IMR-90 (cell line): Measurements from ENCODE around the gene ALKBH5. TPM values are rescaled to one million over a fixed set of nuclear protein-coding genes. Genes with fewer than 3 reads are reported as not detected.

Experiments used
- ATAC-seq: fragments of 200-7000 bp; cut with Tn5 transposase; 2 replicates; pipeline ENCODE4 v1.9.1; 2020; ENCODE audit warnings: low read depth, mild to moderate bottlenecking, moderate library complexity
- BruUV-seq: library from RNA; stranded (reverse); fragments of 400-500 nt; replicated peaks from 2 replicates; lab custom pipeline; 2021; lab: Mats Ljungman, UMichigan
- CTCF ChIA-PET: fragments of 300-600 bp; formaldehyde crosslinking; extraction: SDS; loops from one replicate; lab custom pipeline; 2021; ENCODE audit warnings: antibody characterized with exemption; lab: Yijun Ruan, JAX
- POLR2A ChIA-PET: fragments of 300-600 bp; sonication (Branson Sonifier 250); formaldehyde crosslinking; loops from one replicate; lab custom pipeline; 2022; ENCODE audit warnings: antibody characterized with exemption; ENCODE audit not compliant: unreplicated experiment; lab: Charles Lee
- DNase-seq: peaks from one replicate; pipeline ENCODE4 v3.0.0; 2013
- H2AFZ ChIP-seq: replicated peaks from 2 replicates; pipeline ENCODE3; 2013; ENCODE audit warnings: low read length, mild to moderate bottlenecking; ENCODE audit not compliant: poor library complexity
- H2AK5ac ChIP-seq: 2 replicates; pipeline ENCODE4 v1.6.1; 2013; ENCODE audit warnings: low read depth, low read length, inconsistent platforms
- H2AK9ac ChIP-seq: replicated peaks from 2 replicates; pipeline ENCODE3; 2013; ENCODE audit warnings: mild to moderate bottlenecking, low read depth, low read length, moderate library complexity; ENCODE audit not compliant: poor library complexity
- H2BK120ac ChIP-seq: 2 replicates; pipeline ENCODE4 v1.6.1; 2013; ENCODE audit warnings: low read depth, low read length, inconsistent platforms
- H2BK15ac ChIP-seq: 3 replicates; pipeline ENCODE4 v1.6.1; 2013; ENCODE audit warnings: low read depth, low read length, inconsistent platforms
- H2BK20ac ChIP-seq: 2 replicates; pipeline ENCODE4 v1.6.1; 2013; ENCODE audit warnings: low read depth, mild to moderate bottlenecking, inconsistent platforms, low read length, moderate library complexity
- H2BK5ac ChIP-seq: 2 replicates; pipeline ENCODE4 v1.6.1; 2013; ENCODE audit warnings: mild to moderate bottlenecking, low read depth, low read length, inconsistent platforms; ENCODE audit not compliant: poor library complexity, severe bottlenecking
- H3K14ac ChIP-seq: replicated peaks from 2 replicates; pipeline ENCODE4 v1.6.1; 2013; ENCODE audit warnings: low read depth, low read length, inconsistent platforms
- H3K18ac ChIP-seq: 2 replicates; pipeline ENCODE4 v1.6.1; 2013; ENCODE audit warnings: low read depth, low read length, control low read depth
- H3K23ac ChIP-seq: 2 replicates; pipeline ENCODE4 v1.6.1; 2013; ENCODE audit warnings: low read depth, low read length, inconsistent platforms
- H3K27ac ChIP-seq: 2 replicates; pipeline ENCODE4 v1.5.1; 2013; ENCODE audit warnings: mild to moderate bottlenecking, control low read depth, low read length; ENCODE audit not compliant: insufficient read depth
- H3K27me3 ChIP-seq: 2 replicates; pipeline ENCODE4 v1.6.1; 2013; ENCODE audit warnings: low read length; ENCODE audit not compliant: control insufficient read depth, insufficient read depth
- H3K36me3 ChIP-seq: 2 replicates; pipeline ENCODE4 v1.6.1; 2013; ENCODE audit warnings: low read length, mixed read lengths; ENCODE audit not compliant: control insufficient read depth, insufficient read depth
- H3K4ac ChIP-seq: 2 replicates; pipeline ENCODE4 v1.6.1; 2013; ENCODE audit warnings: low read depth, low read length, inconsistent platforms
- H3K4me1 ChIP-seq: 2 replicates; pipeline ENCODE4 v1.6.1; 2013; ENCODE audit warnings: low read length, mixed read lengths; ENCODE audit not compliant: control insufficient read depth, insufficient read depth
- H3K4me2 ChIP-seq: 2 replicates; pipeline ENCODE4 v1.6.1; 2013; ENCODE audit warnings: low read depth, mild to moderate bottlenecking, control low read depth, low read length, moderate library complexity
- H3K4me3 ChIP-seq: 2 replicates; pipeline ENCODE4 v1.5.1; 2013; ENCODE audit warnings: low read depth, mild to moderate bottlenecking, control low read depth, low read length, moderate library complexity; ENCODE audit not compliant: insufficient read depth
- H3K56ac ChIP-seq: 2 replicates; pipeline ENCODE4 v1.6.1; 2013; ENCODE audit warnings: low read length, inconsistent platforms; ENCODE audit not compliant: insufficient read depth; ENCODE audit errors: extremely low read depth
- H3K79me1 ChIP-seq, 2 experiments: 2 replicates each; pipeline ENCODE4 v1.6.1; 2013; ENCODE audit warnings: low read length in 2 of 2, inconsistent platforms in 1 of 2, low read depth in 1 of 2
- H3K9ac ChIP-seq: 2 replicates; pipeline ENCODE4 v1.6.1; 2013; ENCODE audit warnings: low read depth, low read length, control low read depth
- H3K9me1 ChIP-seq: 2 replicates; pipeline ENCODE4 v1.6.1; 2013; ENCODE audit warnings: low read length, inconsistent platforms; ENCODE audit not compliant: insufficient read depth
- H3K9me3 ChIP-seq: 2 replicates; pipeline ENCODE4 v1.6.1; 2013; ENCODE audit warnings: low read length; ENCODE audit not compliant: control insufficient read depth, insufficient read depth
- H4K20me1 ChIP-seq: 2 replicates; pipeline ENCODE4 v1.6.1; 2013; ENCODE audit warnings: low read length, inconsistent platforms; ENCODE audit not compliant: insufficient read depth
- H4K5ac ChIP-seq: 2 replicates; pipeline ENCODE4 v1.6.1; 2013; ENCODE audit warnings: mild to moderate bottlenecking, low read depth, low read length, control low read depth
- H4K8ac ChIP-seq, 2 experiments: 2 replicates each; pipeline ENCODE4 v1.6.1; 2013; ENCODE audit warnings: low read depth in 2 of 2, low read length in 2 of 2, control low read depth in 1 of 2, inconsistent platforms in 1 of 2
- H4K91ac ChIP-seq: 2 replicates; pipeline ENCODE4 v1.6.1; 2013; ENCODE audit warnings: low read depth, low read length, inconsistent platforms; ENCODE audit not compliant: insufficient read depth
- BHLHE40 ChIP-seq: fragments of 150-350 bp; IDR thresholded peaks from 2 replicates; pipeline ENCODE4 v1.6.1; 2016; ENCODE audit warnings: mild to moderate bottlenecking, low read depth, low read length
- MAFK ChIP-seq: IDR thresholded peaks from 2 replicates; pipeline ENCODE4 v1.6.1; 2012; ENCODE audit warnings: low read depth, low read length, improper control_type of control experiment
- MAZ ChIP-seq: IDR thresholded peaks from 2 replicates; pipeline ENCODE4 v1.6.1; 2012; ENCODE audit warnings: low read depth, mild to moderate bottlenecking, low read length, improper control_type of control experiment, moderate library complexity, borderline replicate concordance
- NFE2L2 ChIP-seq: fragments of 150-350 bp; IDR thresholded peaks from 2 replicates; pipeline ENCODE4 v1.6.1; 2016; ENCODE audit warnings: low read depth, mild to moderate bottlenecking, low read length
- POLR2A ChIP-seq: IDR thresholded peaks from 2 replicates; pipeline ENCODE4 v1.6.1; 2012; ENCODE audit warnings: mild to moderate bottlenecking, low read depth, low read length
- WGBS, 2 experiments: methylation state at CpG; one replicate each; pipeline versions ENCODE4 v1.1.5 to v1.1.7; 2013; ENCODE audit warnings: missing lambda C conversion rate in 2 of 2; ENCODE audit not compliant: insufficient read length in 1 of 2; ENCODE audit errors: extremely low coverage in 2 of 2; 5-methylcytosine and 5-hydroxymethylcytosine counted together
- dilution Hi-C: fragments of 300-500 bp; cut with HindIII; formaldehyde crosslinking; loops from one replicate; pipeline ENCODE4 v1.14.3; 2018; ENCODE audit warnings: low sequenced_read_pairs; ENCODE audit not compliant: unreplicated experiment
- in situ Hi-C: fragments of 300-500 bp; cut with MboI; formaldehyde crosslinking; loops from 3 replicates; pipeline ENCODE4 v1.14.3; 2019; ENCODE audit warnings: low sequenced_read_pairs, inconsistent platforms, mixed read lengths
- intact Hi-C: fragments of 100-400 bp; cut with micrococcal nuclease; formaldehyde crosslinking; loops from 2 replicates; pipeline ENCODE4 v1.10.0; 2022
- polyA plus RNA-seq, 3 experiments: library from polyadenylated mRNA; depleted of rRNA; stranded (reverse); fragments of >200 nt; gene quantifications; 2 replicates each; pipeline ENCODE4 v1.2.3, GENCODE V29; 2012; ENCODE audit warnings: low replicate concordance in 1 of 3
- total RNA-seq: library from RNA; depleted of rRNA; stranded (reverse); fragments of >200 nt; gene quantifications from 2 replicates; pipeline ENCODE4 v1.2.3, GENCODE V29; 2012
- TF ChIP-seq, protein P1 (sequence below): fragments of 150-350 bp; IDR thresholded peaks from 2 replicates; pipeline ENCODE4 v1.6.1; 2017; ENCODE audit warnings: mild to moderate bottlenecking, antibody characterized with exemption, low read length, low read depth

Gene ALKBH5
- total and polyA plus RNA-seq, 2 of the 4 experiments (the other 2 are of a cell fraction), result 57.6 to 79.6 TPM

DNA sequence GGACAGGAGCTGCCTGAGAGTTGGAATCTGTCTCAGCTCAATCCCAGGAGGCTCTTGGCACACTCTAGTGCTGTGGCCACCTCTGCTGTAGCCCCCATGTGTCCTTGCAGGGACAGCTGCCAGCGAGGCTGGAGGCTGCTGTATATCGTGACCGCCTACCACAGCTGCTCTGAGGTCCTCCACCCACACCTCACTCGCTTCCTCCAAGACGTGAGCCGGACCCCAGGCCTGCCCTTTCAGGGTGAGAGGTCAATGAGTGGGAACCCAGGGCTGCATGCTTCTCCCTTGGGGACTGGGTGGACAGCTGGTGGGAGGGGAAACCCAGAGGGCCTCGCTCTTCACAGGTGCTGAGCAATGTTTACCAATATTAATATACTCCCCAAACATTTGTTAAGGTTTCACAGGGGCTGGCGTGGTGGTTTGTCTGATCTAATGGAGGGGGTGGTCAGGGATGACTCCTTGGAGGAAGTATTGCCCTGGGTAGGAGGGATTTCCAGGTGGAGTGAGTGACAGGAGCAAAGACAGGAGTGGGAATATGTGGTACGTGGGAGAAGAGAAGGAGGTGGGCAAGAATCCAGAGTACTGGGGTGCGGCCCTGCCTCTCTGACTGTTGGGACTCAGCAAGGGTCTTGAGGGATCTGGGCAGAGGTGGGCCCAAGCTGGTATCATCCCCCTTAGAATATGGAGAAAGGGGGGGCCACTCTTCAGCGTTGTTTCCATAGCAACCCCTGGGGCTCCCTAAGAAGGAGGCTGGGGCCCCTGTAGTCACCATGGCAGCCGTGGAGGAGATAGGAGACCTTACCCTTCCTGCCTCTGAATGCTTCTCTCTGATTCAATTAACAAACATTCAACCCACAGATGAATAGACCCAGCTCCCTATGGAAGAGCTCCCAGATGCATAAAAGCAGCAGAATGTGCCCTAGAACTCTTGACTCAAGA lies 22.2 kb upstream of the ALKBH5 start:
- no peak overlapping the region for H4K8ac ChIP-seq
- H3K23ac ChIP-seq, result no peak overlapping the region
- H3K56ac ChIP-seq, result no peak overlapping the region
- H2AFZ ChIP-seq, result peak overlapping the region; percentile 43
- peaks cover 16% of the 10 kb centered on the region for H3K9me1 ChIP-seq
- H3K27ac ChIP-seq, result no peak overlapping the region
- TF ChIP-seq NFE2L2, result no peak
- no peak for TF ChIP-seq MAFK
- TF ChIP-seq, protein P1, sequence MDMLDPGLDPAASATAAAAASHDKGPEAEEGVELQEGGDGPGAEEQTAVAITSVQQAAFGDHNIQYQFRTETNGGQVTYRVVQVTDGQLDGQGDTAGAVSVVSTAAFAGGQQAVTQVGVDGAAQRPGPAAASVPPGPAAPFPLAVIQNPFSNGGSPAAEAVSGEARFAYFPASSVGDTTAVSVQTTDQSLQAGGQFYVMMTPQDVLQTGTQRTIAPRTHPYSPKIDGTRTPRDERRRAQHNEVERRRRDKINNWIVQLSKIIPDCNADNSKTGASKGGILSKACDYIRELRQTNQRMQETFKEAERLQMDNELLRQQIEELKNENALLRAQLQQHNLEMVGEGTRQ, result no peak
- TF ChIP-seq BHLHE40, result no peak
- TF ChIP-seq MAZ, result no peak
- TF ChIP-seq POLR2A, result no peak
- H2BK120ac ChIP-seq, result no peak overlapping the region
- H3K9me3 ChIP-seq, result no peaks in the 10 kb centered on the region; the same call in 1 of the 2 replicates
- no peaks in the 10 kb centered on the region for H4K20me1 ChIP-seq
- in situ Hi-C loops, result no loop called here
- no peak for ATAC-seq
- H3K4me3 ChIP-seq, result no peak overlapping the region
- no TSS peak for BruUV-seq
- H3K9ac ChIP-seq, result no peak overlapping the region
- no peak overlapping the region for H3K4ac ChIP-seq
- H2AK9ac ChIP-seq, result no peak overlapping the region
- ChIA-PET POLR2A (no interaction called here), CTCF (no interaction called here)
- H3K79me1 ChIP-seq, result no peaks in the 10 kb centered on the region
- H2BK5ac ChIP-seq, result no peak overlapping the region
- no peak overlapping the region for H3K18ac ChIP-seq
- H4K91ac ChIP-seq, result no peak overlapping the region
- no peak overlapping the region for H3K4me2 ChIP-seq
- H3K27me3 ChIP-seq, result no peaks in the 10 kb centered on the region; the same call in 1 of the 2 replicates
- H2AK5ac ChIP-seq, result peak overlapping the region; percentile 9; the same call in 1 of the 2 replicates
- intact Hi-C loops, result no loop called here
- dilution Hi-C loops, result no loop called here
- H3K4me1 ChIP-seq, result 0 out of 2 replicates have a peak, but pooled peaks cover 4% of the 10 kb centered on the region
- H3K36me3 ChIP-seq, result no peaks in the 10 kb centered on the region
- H3K14ac ChIP-seq, result no peak overlapping the region
- WGBS, 2 experiments, result no CpG with 5 or more reads among the region's 12 CpGs
- H2BK20ac ChIP-seq, result no peak overlapping the region
- no peak overlapping the region for H2BK15ac ChIP-seq
- DNase-seq, result peak; percentile 27
- H4K5ac ChIP-seq, result no peak overlapping the region
